Brain microvascular endothelial cell (primary cell): ENCODE data around the gene RECQL5.

Experiments used
- DNase-seq: peaks from one replicate; pipeline ENCODE4 v3.0.0-alpha.2; 2020
- H3K27ac ChIP-seq: fragments of 250-450 bp; sonication (Bioruptor Pico); 2 replicates; pipeline ENCODE4 v1.5.1; 2020; ENCODE audit warnings: mild to moderate bottlenecking, moderate library complexity
- H3K27me3 ChIP-seq: fragments of 250-450 bp; sonication (Bioruptor Pico); replicated peaks from 2 replicates; pipeline ENCODE4 v1.5.1; 2020; ENCODE audit warnings: mild to moderate bottlenecking
- H3K36me3 ChIP-seq: fragments of 250-450 bp; sonication (Bioruptor Pico); replicated peaks from 2 replicates; pipeline ENCODE4 v1.5.1; 2020; ENCODE audit warnings: mild to moderate bottlenecking
- H3K4me3 ChIP-seq: 2 replicates; pipeline ENCODE4 v1.5.1; 2011; ENCODE audit warnings: low read depth, mild to moderate bottlenecking, control low read depth, low read length, moderate library complexity
- CTCF ChIP-seq: IDR thresholded peaks from 2 replicates; pipeline ENCODE4 v1.5.1; 2011; ENCODE audit warnings: low read depth, mild to moderate bottlenecking, moderate library complexity, low read length, control low read depth, inconsistent platforms; ENCODE audit errors: missing control alignments
- in situ Hi-C: cut with HindIII; loops from 2 replicates; pipeline ENCODE4 v1.10.0; 2017; ENCODE audit warnings: low sequenced_read_pairs, low pct_ligation_motif_present

RECQL5 gene

GRCh38 chr17:75614556-75615270 lies 52.2 kb downstream of the RECQL5 start:
- no peak overlapping the region for H3K4me3 ChIP-seq

GRCh38 chr17:75614006-75614405 lies 52.9 kb downstream of the RECQL5 start:
- Histone ChIP-seq H3K27me3 (no peaks in the 10 kb centered on the region), H3K4me3 (no peak overlapping the region), H3K36me3 (no peaks in the 10 kb centered on the region), H3K27ac (no peak overlapping the region)
- no peak for DNase-seq
- TF ChIP-seq CTCF = peak; percentile 30
- in situ Hi-C loops = no loop called here

More at GRCh38 chr17:75614556-75615270, 52.2 kb downstream of the RECQL5 start:
- in situ Hi-C loops = no loop called here
- Histone ChIP-seq H3K36me3 (no peaks in the 10 kb centered on the region), H3K27ac (no peak overlapping the region), H3K27me3 (no peaks in the 10 kb centered on the region)
- TF ChIP-seq CTCF = no peak
- DNase-seq = no peak

GRCh38 chr17:75612906-75613626 lies 53.9 kb downstream of the RECQL5 start:
- Histone ChIP-seq H3K36me3 (no peaks in the 10 kb centered on the region), H3K27ac (no peak overlapping the region), H3K4me3 (no peak overlapping the region), H3K27me3 (no peaks in the 10 kb centered on the region)
- in situ Hi-C loops = no loop called here
- no peak for DNase-seq
- no peak for TF ChIP-seq CTCF

GRCh38 chr17:75611851-75612429 lies 55.0 kb downstream of the RECQL5 start:
- Histone ChIP-seq H3K27me3 (no peaks in the 10 kb centered on the region), H3K4me3 (no peak overlapping the region)

GRCh38 chr17:75610103-75610984 lies 56.6 kb downstream of the RECQL5 start:
- Histone ChIP-seq H3K36me3 (no peaks in the 10 kb centered on the region), H3K4me3 (no peak overlapping the region), H3K27me3 (no peaks in the 10 kb centered on the region), H3K27ac (no peak overlapping the region)
- no peak for TF ChIP-seq CTCF
- no peak for DNase-seq
- in situ Hi-C loops = no loop called here

More at GRCh38 chr17:75611851-75612429, 55.0 kb downstream of the RECQL5 start:
- no peak for TF ChIP-seq CTCF
- Histone ChIP-seq H3K36me3 (no peaks in the 10 kb centered on the region), H3K27ac (no peak overlapping the region)
- in situ Hi-C loops = no loop called here
- DNase-seq = no peak
